Activated T-cell treated with anti-CD3 and anti-CD28 coated beads for 24 hours (primary cell): Measurements from ENCODE around the gene LTBP1.

ENCODE experiments used
- DNase-seq: peaks from one replicate; pipeline ENCODE4 v3.0.0-alpha.2; 2020; ENCODE audit warnings: low read depth

LTBP1 gene

GRCh38 chr2:33197198-33197938 lies 250.6 kb downstream of the LTBP1 start:
- no peak for DNase-seq

- DNase-seq, result no peak
Measured at GRCh38 chr2:33202641-33203522, 256.1 kb downstream of the LTBP1 start.

DNA sequence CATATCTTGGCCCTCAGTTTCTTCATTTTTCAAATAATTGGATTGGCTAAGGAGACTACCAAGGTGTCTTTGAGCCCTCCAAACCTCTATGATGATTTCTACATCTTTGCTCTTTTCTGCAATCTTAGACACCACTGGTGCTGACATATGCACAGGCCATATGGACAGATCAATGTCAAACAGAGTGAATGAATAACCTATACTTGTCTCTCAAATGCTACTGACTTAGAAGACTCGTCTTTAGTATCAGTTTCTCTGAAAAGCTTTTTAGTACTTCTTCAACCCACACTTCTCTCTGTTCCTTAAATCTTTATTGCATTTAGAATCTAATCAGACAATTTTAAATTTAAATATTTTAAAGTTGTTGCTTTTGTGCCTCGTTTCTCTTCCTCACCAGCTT lies 258.2 kb downstream of the LTBP1 start:
- DNase-seq, result no peak

GRCh38 chr2:33205693-33206434 lies 259.1 kb downstream of the LTBP1 start:
- no peak for DNase-seq

DNA sequence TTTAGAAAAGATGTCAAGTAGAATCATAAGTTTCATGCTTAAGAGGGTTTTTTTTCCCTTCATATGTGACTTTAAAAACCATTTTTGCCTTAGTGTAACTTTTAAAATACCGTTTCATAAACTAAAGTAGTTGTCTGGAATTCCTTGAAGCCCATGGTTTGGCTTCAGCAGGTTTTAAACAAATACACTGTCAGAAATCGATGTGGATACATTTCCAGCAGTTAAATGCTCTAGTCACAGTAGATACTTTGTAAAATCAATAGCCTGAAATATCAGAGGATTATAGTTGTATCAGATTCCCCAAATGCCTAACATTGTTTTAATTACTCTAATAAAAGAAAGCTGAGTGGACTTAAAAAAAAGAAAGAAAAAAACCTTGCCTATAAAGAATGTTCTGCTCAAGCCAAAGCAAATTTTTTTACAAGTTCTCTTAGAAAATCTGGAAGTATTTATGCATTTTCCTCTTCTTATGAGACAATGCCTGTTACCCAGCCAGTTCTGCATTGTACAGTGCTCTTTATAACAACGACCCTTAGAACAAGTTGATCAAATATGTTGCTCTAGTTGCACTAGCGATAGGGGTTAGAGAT lies 260.5 kb downstream of the LTBP1 start:
- no peak for DNase-seq

- no peak for DNase-seq
Measured at GRCh38 chr2:33208400-33208799, 261.6 kb downstream of the LTBP1 start.

DNA sequence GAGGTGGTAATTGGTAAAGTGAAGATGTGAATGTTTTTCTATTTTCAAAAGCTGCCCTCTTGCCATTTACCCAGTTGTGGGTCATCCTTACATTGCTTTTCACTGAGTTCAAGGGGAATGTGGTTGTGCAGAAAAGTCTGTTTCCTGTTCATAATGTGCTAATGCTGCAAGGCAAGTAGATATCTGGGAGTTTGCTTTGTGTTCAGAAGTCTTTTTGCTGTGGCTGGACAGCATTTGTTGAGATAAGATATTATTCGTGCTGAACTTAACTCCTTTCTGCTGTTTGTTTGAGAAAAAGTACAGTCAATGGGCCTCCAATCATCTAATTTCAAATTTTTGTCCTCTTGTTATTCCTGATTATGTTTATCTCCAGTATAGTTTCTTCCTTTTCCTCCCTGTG lies 263.2 kb downstream of the LTBP1 start:
- no peak for DNase-seq

DNA sequence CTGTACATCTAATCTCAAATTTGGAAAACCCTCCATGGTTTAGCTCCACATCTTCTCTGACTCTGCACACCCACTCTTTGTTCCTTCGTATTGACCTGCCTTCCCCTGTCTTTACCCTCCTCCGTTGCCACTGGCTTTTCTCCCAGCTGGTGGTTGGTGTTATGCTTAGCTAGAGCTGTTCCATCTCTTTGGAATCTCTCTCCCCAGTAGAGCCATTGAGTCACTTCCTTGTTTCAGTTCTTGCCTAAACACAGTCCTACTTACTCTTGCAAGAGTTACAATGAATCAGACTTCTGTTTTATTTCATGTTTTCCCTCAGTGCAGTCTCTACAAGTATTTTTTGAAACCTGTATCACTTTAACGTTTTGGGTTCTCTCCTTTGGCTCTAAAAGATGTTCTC lies 263.9 kb downstream of the LTBP1 start:
- no peak for DNase-seq

DNA sequence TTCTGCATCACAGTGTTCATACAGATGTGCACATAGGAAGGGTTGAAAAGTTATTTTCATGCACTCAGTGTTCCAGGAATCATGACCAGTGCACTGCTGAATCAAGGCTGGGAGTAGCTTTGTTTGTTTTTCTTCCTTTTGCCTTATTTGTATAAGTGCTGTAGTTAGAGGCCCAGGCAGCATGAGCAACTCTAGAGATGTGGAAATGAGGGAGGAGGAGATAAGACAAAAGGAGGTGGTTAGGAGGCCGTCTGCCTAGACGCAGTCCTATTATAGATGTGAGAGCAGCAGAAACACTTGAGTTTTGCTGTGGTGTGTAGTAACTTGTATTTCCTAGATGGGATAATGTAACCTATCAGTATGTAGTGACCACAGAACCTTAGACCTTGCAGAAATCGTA lies 265.4 kb downstream of the LTBP1 start:
- no peak for DNase-seq

GRCh38 chr2:33213244-33213643 lies 266.5 kb downstream of the LTBP1 start:
- no peak for DNase-seq

DNA sequence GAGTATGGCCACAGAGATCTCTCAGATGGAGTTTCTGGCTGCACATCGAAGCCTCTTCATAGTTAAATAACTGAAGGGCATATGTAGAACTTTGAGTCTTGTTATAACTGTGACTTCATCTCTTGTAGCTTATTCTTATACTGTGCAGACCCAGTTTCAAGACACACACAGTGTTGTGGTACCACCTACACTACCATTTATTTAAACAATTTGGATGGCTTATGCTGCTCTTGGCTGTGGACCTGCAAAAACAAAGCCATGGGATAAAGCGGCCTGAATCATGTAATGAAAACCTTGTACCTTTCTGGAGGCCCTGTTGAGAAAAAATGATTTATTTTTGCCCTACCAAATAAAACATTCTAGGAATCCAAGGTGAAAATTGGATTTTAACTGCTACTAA lies 266.9 kb downstream of the LTBP1 start:
- no peak for DNase-seq

GRCh38 chr2:33214436-33214835 lies 267.7 kb downstream of the LTBP1 start:
- DNase-seq, result no peak

GRCh38 chr2:33214857-33215256 lies 268.1 kb downstream of the LTBP1 start:
- no peak for DNase-seq

DNA sequence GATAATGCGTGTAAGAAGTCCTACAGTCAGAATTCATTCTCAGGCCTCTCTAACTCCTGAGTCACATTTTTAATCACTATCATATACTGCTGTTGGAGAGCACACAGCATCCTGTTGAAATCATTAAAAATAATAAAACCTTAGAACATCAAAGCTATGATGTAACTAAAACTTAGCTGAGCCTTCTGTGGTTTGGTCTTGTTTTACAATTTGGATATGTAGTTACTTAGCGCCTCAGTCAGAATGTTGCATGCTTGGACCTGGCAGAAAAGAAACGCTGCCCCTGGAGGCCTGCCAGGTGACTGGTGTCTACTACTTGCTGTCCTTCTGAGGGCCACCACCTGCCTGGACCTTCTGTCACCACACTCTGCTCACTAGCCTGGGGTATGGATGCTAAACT lies 268.5 kb downstream of the LTBP1 start:
- DNase-seq, result no peak

GRCh38 chr2:33215983-33216382 lies 269.2 kb downstream of the LTBP1 start:
- no peak for DNase-seq

DNA sequence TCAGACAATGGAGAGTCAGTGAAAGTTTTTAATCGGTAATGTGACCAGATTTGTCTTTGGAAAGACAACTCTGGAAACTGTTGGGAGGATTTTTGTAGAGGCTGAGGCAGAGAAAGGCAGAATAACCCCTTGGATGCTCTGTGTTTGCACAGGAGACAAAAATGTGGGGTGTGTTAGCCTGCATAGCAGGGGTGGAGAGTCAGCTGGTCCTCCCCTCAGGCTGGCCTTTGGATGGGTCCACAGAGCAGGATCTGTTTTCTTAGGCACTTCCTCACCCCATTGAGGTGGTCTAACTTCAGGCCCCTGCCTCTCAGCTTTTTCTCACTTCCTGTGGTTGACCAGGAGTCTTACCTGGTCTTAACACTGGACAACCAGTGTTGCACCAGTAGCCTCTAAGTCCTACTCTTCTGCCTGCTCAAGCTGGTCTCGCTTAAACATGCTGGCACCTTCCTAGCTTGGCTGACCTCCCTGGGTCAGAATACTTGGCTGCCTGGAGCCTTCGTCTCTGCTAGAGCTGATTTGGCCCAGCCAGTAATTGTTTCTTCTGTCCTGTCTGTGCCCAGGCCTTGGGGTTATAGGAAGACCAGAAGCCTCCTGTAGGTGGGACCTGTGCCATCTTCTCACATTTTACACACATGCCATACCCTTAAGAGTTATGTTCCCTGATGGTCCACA lies 269.9 kb downstream of the LTBP1 start:
- no peak for DNase-seq

GRCh38 chr2:33217406-33217805 lies 270.7 kb downstream of the LTBP1 start:
- no peak for DNase-seq

DNA sequence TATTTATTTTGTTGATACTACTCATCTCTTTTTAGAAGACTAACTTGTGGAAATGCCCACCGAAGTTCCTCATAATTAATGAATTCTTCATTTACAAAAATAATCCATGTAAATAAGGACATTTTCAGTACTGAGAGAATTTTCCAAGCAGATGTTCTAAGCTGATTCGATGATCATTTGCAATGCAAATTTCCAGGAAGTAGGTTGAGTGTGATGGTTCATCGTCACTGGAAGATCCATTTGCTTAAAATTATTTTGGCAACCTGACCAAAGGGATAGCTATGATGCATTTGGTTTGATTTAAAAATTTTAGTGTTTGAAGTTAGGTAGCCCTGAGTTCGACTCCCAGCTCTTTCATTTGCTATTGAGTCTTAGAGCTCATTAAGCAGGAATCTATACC lies 272.4 kb downstream of the LTBP1 start:
- DNase-seq, result no peak

DNA sequence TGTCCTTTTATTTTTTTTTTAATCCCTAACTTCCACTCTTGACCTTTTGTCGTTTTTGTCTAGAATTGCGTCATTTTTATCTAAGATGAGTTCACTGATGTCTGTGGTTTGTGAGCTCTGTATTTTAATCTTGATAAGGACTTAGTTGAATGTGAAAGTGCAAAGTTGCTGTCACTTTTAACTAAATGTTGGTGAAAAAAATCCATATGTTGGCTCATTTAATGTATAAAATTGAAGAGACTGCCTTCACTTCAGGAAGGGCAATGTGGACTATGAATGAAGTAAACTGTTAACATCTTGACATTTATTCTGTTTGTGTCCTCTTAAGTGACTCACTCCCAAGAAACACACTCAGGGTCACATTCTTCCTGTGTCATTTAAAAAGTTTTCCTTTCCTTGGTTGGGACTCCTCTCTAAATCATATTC lies 273.1 kb downstream of the LTBP1 start:
- no peak for DNase-seq

GRCh38 chr2:33220533-33220932 lies 273.8 kb downstream of the LTBP1 start:
- no peak for DNase-seq

DNA sequence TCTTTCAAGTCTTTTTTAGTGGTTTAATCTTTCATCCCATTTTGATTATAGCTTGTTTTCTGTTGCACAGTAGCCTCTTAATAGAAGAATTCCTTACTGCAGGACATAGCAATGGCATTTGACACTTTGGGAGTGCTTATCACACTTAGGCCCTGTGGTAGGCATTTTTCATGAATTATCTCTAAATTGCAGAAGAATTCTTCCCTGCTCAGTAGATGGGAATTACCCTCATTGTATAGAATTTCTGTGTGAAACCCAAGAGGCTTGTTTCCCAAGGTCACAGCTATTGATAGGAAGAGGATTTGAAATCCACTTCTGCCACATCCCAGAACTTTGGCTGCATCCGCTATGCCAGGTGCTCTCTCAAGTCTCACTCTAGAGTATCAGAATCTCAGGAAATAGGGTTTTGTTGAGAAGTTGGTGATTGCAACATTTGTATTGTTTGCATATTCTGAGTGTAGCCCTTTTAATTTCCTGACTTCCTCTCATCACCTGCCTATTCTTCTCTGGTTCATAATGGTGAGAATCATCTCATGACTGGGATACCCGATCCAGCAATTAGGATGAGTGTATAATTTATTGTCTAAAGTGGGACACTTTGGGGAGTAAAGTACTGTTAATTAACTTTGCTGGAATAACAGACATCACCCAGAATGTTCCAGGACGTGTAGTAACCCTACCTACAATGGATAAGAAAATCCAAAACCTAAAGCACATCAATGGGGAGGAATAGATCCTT lies 274.5 kb downstream of the LTBP1 start:
- DNase-seq, result no peak
